LNCAP (cell line): ENCODE results near the gene MRPL18.

Experiments
- CTCF ChIP-seq: fragments of 450-650 bp; IDR thresholded peaks from 2 replicates; pipeline ENCODE4 v1.5.1; 2017; ENCODE audit warnings: mild to moderate bottlenecking

MRPL18 gene

DNA sequence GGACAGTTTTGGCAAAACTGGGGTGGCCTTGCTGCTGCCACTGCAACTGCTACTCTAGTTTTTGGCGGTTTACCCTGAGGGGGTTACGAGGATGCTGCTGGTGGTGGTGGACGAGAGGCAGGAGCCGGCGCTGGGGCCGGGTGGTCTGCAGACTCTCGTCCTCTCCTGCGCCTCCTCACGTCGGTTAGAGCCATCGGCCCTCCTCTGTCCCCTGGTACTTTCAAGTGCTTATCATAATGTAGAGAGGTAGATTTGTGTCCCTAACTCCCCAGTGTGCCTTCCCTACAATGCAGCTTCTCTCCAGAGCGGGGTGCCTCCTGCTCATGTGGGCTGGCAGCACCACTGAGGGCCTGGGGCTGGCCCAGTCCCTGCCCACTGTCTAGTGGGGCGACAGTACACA lies 35.7 kb downstream of the MRPL18 start:
- no peak for TF ChIP-seq CTCF

GRCh38 chr6:159826968-159827647 lies 36.8 kb downstream of the MRPL18 start:
- TF ChIP-seq CTCF = no peak

DNA sequence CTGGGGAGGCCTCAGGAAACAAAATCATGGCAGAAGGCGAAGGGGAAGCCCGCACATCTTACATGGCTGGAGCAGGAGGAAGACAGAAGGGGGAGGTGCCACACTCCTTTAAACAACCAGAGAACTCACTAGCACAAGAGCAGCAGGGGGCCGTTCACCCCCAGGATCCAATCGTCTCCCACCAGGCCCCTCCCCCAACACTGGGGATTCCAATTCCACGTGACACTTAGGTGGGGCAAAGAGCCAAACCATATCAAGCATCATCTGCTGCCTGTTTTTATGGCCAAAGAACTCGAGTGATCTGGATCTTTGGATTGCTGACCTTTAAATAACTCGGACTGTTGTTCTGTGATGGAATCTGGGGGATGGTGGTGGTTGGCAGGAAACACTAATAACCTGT lies 37.8 kb downstream of the MRPL18 start:
- TF ChIP-seq CTCF = no peak

DNA sequence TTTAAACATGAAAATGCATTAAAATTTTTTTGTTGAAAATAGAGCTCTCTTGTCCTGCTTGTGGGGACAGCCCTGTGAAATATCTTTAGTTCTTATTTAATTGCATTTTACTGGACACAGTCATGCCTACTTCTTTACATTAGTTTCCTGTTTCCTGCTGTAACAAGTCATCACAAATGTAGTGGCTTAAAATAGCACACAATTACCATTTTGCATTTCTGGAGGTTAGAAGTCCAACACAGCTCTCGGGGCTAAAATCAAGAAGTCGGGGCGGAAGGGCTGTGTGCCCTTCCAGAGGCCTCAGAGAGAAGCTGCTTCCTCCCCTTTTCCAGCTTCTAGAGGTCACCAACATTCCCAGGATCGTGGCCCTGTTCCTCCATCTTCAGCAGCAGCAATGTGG lies 39.3 kb downstream of the MRPL18 start:
- no peak for TF ChIP-seq CTCF

GRCh38 chr6:159830501-159831372 lies 40.5 kb downstream of the MRPL18 start:
- TF ChIP-seq CTCF = no peak

DNA sequence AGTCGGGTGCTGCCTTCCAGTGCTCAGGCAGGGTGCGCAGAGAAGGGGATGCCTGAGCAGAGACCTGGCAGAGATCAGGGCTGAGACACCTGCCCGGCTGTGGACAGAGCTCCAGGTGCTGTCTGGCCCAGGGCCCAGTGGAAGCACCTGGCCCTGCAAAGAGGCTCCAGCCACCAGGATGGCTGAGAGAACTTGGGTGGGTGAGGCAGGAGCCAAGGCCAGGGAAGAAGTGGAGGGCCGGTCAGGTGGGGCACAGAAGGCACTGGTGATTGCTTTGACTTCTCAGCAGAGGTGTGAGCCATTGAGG lies 41.1 kb downstream of the MRPL18 start:
- no peak for TF ChIP-seq CTCF

DNA sequence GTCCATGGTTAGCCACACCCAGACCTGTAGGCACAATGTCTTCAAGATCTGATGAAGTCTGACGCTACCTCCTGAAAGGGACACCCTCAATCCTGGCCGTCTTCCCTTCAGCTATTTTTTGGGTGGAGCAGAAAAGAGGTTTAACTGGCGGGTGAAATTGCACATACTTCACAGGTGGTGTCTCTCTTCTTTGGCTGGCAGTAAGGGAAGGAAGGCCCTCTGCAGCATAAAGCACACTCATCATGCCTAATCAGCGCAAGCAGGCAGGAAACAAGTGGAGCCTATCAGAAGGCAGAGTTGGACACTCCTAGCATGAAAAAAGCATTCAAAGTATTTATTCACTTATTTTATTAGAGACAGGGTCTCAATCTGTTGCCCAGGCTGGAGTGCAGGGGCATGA lies 42.7 kb downstream of the MRPL18 start:
- no peak for TF ChIP-seq CTCF
